Kidney (tissue), 14 donors: Measurements from ENCODE around the gene NDUFS8. TPM values are rescaled to one million over a fixed set of nuclear protein-coding genes. Genes with fewer than 3 reads are reported as not detected.

Experiments used
- DNase-seq, 5 donors: peaks; one replicate each; pipeline ENCODE4 v3.0.0-alpha.2; 2013 to 2020
- FAIRE-seq: peaks from 2 replicates; lab custom pipeline; 2012; peaks lifted over from hg19 to GRCh38; lab: Jason Lieb, UNC
- H3K27ac ChIP-seq, 2 donors: one replicate each; pipeline ENCODE4 v1.7.0; 2013; ENCODE audit warnings: low read depth in 2 of 2, low read length in 2 of 2, inconsistent platforms in 1 of 2
- H3K27me3 ChIP-seq: one replicate; pipeline ENCODE4 v1.7.1; 2013; ENCODE audit warnings: low read length, inconsistent platforms; ENCODE audit not compliant: control insufficient read depth, insufficient read depth
- H3K36me3 ChIP-seq, 3 donors: one replicate each; pipeline versions ENCODE4 v1.7.0 to v1.7.1; 2013; ENCODE audit warnings: low read length in 3 of 3, control low read depth in 1 of 3, inconsistent platforms in 1 of 3; ENCODE audit not compliant: insufficient read depth in 3 of 3, control insufficient read depth in 2 of 3
- H3K4me1 ChIP-seq, 3 donors: one replicate each; pipeline versions ENCODE4 v1.7.0 to v1.7.1; 2013; ENCODE audit warnings: low read length in 3 of 3, inconsistent platforms in 1 of 3, low read depth in 1 of 3; ENCODE audit not compliant: control insufficient read depth in 2 of 3, insufficient read depth in 2 of 3
- H3K4me3 ChIP-seq, 3 donors: one replicate each; pipeline versions ENCODE4 v1.7.0 to v1.8.1; 2013; ENCODE audit warnings: low read length in 3 of 3, control low read depth in 1 of 3, inconsistent platforms in 1 of 3
- H3K9ac ChIP-seq, 3 donors: one replicate each; pipeline versions ENCODE4 v1.7.0 to v1.7.1; 2013; ENCODE audit warnings: low read length in 3 of 3, control low read depth in 1 of 3, inconsistent platforms in 1 of 3
- H3K9me3 ChIP-seq, 3 donors: one replicate each; pipeline versions ENCODE4 v1.7.0 to v1.7.1; 2013; ENCODE audit warnings: low read length in 3 of 3, control low read depth in 1 of 3, inconsistent platforms in 1 of 3; ENCODE audit not compliant: control insufficient read depth in 2 of 3, insufficient read depth in 1 of 3
- CTCF ChIP-seq: IDR thresholded peaks from 3 replicates; pipeline ENCODE4 v1.5.1; 2012; ENCODE audit warnings: mild to moderate bottlenecking, moderate library complexity, borderline replicate concordance; ENCODE audit not compliant: insufficient read depth; ENCODE audit errors: extremely low read depth
- intact Hi-C: fragments of 100-400 bp; cut with DNase I; formaldehyde crosslinking; loops from one replicate; pipeline ENCODE4 v1.11.1; 2022
- polyA plus RNA-seq: library from polyadenylated mRNA; stranded (reverse); fragments of 350-450 nt; fragmentation: Illumina TruSeq; extraction: RNeasy Lipid Tissue Mini Kit (QIAGEN cat#74804); gene quantifications from one replicate; pipeline ENCODE4 v1.2.3, GENCODE V29; 2014; ENCODE audit warnings: low read depth, low replicate concordance; ENCODE audit not compliant: insufficient read depth
- total RNA-seq: library from RNA; stranded (reverse); fragmentation: NEBNext Ultra II Directional; extraction: Animal tissue kit (Norgen Biotek cat#: 25700); gene quantifications from one replicate; pipeline ENCODE4 v1.2.1, GENCODE V29; 2021
- donor health status: control.
- donor health status: control.
- donor health status: control.
- donor health status: control.
- donor health status: control.
- donor health status: DM: yes; HTN: yes; CAD: no.
- donor health status: Normal renal cell carcinoma (clear cell type).

NDUFS8 gene
- total and polyA plus RNA-seq, 2 donors from 2014 or later: 144 to 472 TPM

GRCh38 chr11:68031144-68031464 is 623 bp downstream of the NDUFS8 start:
- H3K27me3 ChIP-seq: no peaks in the 10 kb centered on the region
- TF ChIP-seq CTCF: no peak
- no peaks in the 10 kb centered on the region for H3K9me3 ChIP-seq
- FAIRE-seq (no peak), DNase-seq (peak in 1 of 5 donors; percentile 44)
- H3K36me3 ChIP-seq: peaks cover 0 to 7% (median 3%) of the 10 kb centered on the region in 3 donors
- peaks cover 0 to 17% (median 10%) of the 10 kb centered on the region in 3 donors for H3K4me1 ChIP-seq
- H3K9ac ChIP-seq: peak overlapping the region; percentile 69 to 99 (median 70)
- H3K4me3 ChIP-seq: peak overlapping the region; percentile 78 to 96 (median 85)
- peak overlapping the region; percentile 91 to 92 for H3K27ac ChIP-seq
- intact Hi-C loops: no loop called here

- intact Hi-C loops: no loop called here
- peak overlapping the region in 2 of 3 donors; percentile 20 to 96 for H3K4me3 ChIP-seq
- DNase-seq: no peak
- peak overlapping the region in 2 of 3 donors; percentile 37 to 99 for H3K9ac ChIP-seq
- peaks cover 0 to 7% (median 3%) of the 10 kb centered on the region in 3 donors for H3K36me3 ChIP-seq
- no peaks in the 10 kb centered on the region for H3K27me3 ChIP-seq
- H3K27ac ChIP-seq: no peak overlapping the region
- H3K9me3 ChIP-seq: no peaks in the 10 kb centered on the region
- peaks cover 0 to 26% (median 10%) of the 10 kb centered on the region in 3 donors for H3K4me1 ChIP-seq
- no peak for TF ChIP-seq CTCF
- FAIRE-seq: no peak
Measured at GRCh38 chr11:68032003-68032402, 1.5 kb downstream of the NDUFS8 start.

- DNase-seq (no peak), FAIRE-seq (no peak)
- no peak overlapping the region for H3K9ac ChIP-seq
- no peaks in the 10 kb centered on the region for H3K27me3 ChIP-seq
- H3K36me3 ChIP-seq: peaks cover 0 to 7% (median 3%) of the 10 kb centered on the region in 3 donors
- peaks cover 0 to 38% (median 15%) of the 10 kb centered on the region in 3 donors for H3K4me1 ChIP-seq
- no peak overlapping the region for H3K27ac ChIP-seq
- no peaks in the 10 kb centered on the region for H3K9me3 ChIP-seq
- no peak for TF ChIP-seq CTCF
- H3K4me3 ChIP-seq: no peak overlapping the region
- intact Hi-C loops: no loop called here
Measured at GRCh38 chr11:68032997-68033707, 2.7 kb downstream of the NDUFS8 start.

GRCh38 chr11:68033708-68034045 is 3.2 kb downstream of the NDUFS8 start:
- Histone ChIP-seq H3K9me3 (no peaks in the 10 kb centered on the region), H3K27me3 (no peaks in the 10 kb centered on the region), H3K4me1 (peaks cover 0 to 43% (median 20%) of the 10 kb centered on the region in 3 donors), H3K4me3 (no peak overlapping the region), H3K9ac (no peak overlapping the region), H3K27ac (no peak overlapping the region), H3K36me3 (peaks cover 0 to 7% (median 3%) of the 10 kb centered on the region in 3 donors)
- TF ChIP-seq CTCF: no peak
- FAIRE-seq (no peak), DNase-seq (no peak)
- intact Hi-C loops: no loop called here
